Activated CD4-positive, alpha-beta T cell treated with anti-CD3 and anti-CD28 coated beads, Interleukin-2, Interleukin-6, amounts not matched to agents 100 ng/mL and 50 ng/mL, durations not matched to agents 16 hours and 8 hours (primary cell): ENCODE measurements around the gene LEKR1.
A peak's percentile ranks its signal among the peaks of the same experiment; 100 is the strongest.

Experiments used
- DNase-seq: peaks from one replicate; pipeline ENCODE4 v3.0.0-alpha.2; 2020

LEKR1 gene

DNA sequence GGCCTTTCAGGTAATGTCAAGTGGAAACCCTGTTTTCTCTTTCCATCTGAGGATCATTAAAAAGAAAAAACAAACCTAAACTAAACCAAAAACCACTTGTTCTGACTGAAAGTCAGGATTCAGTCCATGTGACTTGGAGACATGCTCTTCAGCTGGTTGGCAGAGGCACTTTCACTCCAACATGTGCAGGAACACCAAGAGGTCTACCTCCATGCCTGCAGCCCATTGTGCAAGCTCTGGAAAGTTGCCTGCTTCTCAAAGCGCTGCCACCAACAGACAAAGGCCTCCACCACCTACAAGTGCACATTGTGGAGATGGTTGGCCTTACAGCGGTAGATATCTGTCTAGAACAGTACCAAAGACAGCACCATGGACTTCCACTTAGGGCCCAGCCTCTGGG is 161.8 kb downstream of the LEKR1 start:
- DNase-seq: no peak

DNA sequence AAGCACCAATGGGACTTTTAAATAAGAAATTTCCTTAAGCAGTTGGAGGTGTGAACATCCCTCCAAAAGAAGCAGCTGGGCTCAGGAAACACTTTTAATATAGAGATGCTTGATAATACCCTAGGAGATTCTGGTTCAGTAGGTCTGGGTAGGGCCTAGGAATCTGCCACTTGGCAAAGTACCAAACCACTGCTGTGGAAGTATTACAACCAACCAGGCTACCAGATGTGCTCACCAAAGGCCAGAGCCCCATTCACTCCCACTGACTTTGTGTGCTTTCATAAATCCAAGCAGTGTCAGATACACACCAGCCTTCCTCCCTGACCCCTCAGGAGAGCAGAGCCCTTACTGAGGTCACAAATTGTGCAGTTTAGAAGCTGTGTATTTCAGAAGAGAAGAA is 171.2 kb downstream of the LEKR1 start:
- DNase-seq: no peak

- no peak for DNase-seq
These were observed 175.2 kb downstream of the LEKR1 start for GRCh38 chr3:157001221-157001957.

GRCh38 chr3:157021679-157022078 is 195.5 kb downstream of the LEKR1 start:
- no peak for DNase-seq

GRCh38 chr3:157023226-157023625 is 197.1 kb downstream of the LEKR1 start:
- no peak for DNase-seq

GRCh38 chr3:157026091-157026490 is 199.9 kb downstream of the LEKR1 start:
- DNase-seq: no peak

DNA sequence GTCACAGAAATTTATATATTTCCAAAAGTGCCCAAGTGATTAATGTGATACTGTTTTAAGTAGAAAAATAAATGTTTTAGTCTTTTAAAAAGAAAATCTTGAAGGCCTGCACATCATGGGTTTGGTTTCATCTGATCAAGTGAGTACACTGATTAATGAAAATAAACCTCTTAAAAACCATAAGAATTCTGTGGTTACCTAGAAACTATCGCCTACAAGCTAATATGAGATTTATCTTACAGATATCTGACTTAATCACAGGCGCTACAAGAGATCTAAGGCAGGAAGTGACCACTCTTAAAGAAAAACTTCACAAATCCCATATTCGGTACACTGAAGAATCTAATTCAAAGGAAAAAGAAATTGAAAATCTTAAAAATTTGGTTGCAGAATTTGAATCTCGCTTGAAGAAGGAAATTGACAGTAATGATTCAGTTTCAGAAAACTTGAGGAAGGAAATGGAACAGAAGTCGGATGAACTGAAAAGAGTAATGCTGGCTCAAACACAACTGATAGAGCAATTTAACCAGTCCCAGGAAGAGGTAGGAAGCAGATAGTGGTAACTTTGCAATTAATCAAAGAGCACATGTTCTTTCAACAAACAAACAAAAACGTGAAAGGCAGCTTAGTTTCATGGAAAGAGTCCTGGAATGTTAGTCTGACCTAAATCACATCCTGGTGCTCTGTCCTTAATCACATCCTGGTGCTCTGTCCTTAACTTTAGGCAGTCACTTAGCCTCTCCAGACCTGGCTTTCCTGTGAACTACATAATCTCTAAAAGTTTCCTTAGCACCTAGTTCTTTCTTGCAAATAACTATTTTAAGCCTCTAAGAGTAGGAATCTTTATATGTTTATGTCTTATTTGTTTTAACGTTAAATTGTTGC is 201.9 kb downstream of the LEKR1 start:
- DNase-seq: no peak

- DNase-seq: no peak
These were observed 203.2 kb downstream of the LEKR1 start for GRCh38 chr3:157029365-157029790.

DNA sequence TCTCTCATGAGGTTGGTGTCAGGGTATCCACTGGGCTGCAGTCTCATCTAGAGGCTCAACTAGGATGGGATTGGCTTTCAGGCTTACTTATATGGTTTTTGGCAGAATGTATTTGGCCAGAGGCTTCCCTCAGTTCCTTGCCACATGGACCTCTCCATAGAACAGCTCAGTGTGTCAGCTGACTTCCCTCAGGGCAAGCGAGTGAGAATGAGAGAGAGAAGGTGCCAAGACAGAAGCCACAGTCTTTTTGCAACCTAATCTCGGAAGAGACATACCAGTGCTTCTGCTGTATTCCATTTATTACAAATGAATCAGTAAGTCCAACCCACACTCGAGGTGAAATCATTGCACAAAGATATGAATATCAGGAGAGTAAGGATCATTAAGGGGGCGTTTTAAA is 204.6 kb downstream of the LEKR1 start:
- no peak for DNase-seq

GRCh38 chr3:157033001-157033400 is 206.8 kb downstream of the LEKR1 start:
- DNase-seq: peak; percentile 43

- no peak for DNase-seq
These were observed 214.3 kb downstream of the LEKR1 start for GRCh38 chr3:157040456-157040855.

DNA sequence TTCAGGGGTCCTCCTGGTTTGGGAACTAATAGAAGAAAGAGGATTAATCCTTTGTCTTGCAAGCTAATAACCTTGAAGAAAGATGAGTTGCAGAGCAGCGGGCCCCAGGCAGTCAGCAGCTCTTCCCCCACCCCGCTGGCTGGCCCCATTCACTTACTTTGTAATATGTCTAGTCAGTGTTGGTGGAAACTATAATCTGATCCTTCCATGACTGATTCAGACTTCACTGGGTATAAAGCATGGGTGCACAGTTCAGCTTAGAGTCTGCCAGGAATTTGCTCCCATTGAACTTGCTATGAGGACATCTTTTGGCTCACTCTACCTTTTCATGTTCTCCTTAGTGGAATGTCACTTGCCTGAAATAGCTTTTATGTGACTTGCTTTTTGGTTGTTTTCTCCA is 216.1 kb downstream of the LEKR1 start:
- no peak for DNase-seq

DNA sequence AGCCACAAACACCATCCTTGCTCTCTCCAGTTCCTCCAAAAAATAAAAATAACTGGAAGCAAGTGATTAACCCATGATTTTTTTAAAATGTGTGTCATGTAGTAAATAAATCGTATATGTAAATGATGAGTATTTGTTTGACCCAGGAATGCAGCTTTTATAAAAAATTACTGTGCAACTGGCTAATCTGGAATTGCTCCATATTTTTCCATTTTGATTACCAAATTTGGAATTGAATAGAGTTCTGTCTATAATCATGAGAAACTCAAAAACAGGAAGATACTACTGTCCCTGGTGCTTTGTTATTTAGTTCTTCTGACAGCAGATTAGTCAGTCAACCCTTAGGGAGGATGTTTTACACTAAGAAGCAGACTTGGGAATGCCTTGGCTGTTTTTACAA is 217.6 kb downstream of the LEKR1 start:
- DNase-seq: no peak

DNA sequence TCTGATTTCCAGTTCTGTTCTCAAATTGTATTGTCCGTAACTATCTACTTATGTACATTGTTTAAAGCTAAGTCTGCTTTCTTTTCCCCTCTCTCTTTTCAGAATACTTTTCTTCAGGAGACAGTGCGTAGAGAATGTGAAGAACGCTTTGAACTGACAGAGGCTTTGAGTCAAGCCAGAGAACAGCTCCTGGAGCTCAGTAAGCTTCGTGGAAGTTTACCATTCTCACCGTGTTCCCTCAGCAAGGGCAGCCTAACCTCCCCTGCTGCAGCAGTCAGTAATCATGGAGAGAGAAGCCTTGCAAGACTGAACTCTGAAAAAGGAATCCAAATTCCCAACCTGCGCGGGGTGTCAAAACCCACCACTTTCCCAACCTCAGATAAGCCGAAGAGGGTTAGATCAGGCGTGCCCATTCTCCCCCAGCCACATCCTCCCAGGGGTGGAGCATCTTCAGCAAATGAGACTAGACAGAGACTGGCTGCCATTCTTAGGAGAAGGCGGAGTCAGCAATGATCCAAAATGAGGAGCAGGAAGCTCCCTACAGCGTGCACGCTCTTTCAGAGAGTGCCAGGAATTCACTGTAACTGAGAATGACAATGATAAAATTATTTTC is 219.2 kb downstream of the LEKR1 start:
- no peak for DNase-seq

GRCh38 chr3:157046520-157046919 is 220.4 kb downstream of the LEKR1 start:
- no peak for DNase-seq

GRCh38 chr3:157051055-157051454 is 224.9 kb downstream of the LEKR1 start:
- no peak for DNase-seq

GRCh38 chr3:157051591-157051990 is 225.4 kb downstream of the LEKR1 start:
- no peak for DNase-seq

DNA sequence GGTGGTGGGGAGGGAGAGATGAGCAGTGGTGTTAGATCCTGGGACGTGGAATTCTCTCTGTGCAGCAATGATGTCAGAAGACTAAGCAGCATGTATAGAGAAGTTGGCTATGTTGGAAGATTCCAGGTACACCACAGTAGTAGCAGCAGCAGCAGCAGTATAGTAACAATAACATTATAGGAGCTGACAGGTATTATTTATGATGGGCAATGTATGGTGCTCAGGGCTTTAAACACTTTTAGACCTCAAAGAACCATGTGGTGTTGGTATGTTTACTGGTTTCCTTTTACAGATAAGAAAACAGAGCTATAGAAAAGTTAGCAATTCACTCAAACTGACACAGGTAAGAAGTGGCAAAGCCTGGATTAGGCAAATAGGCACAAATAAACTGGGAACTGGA is 229.9 kb downstream of the LEKR1 start:
- no peak for DNase-seq

DNA sequence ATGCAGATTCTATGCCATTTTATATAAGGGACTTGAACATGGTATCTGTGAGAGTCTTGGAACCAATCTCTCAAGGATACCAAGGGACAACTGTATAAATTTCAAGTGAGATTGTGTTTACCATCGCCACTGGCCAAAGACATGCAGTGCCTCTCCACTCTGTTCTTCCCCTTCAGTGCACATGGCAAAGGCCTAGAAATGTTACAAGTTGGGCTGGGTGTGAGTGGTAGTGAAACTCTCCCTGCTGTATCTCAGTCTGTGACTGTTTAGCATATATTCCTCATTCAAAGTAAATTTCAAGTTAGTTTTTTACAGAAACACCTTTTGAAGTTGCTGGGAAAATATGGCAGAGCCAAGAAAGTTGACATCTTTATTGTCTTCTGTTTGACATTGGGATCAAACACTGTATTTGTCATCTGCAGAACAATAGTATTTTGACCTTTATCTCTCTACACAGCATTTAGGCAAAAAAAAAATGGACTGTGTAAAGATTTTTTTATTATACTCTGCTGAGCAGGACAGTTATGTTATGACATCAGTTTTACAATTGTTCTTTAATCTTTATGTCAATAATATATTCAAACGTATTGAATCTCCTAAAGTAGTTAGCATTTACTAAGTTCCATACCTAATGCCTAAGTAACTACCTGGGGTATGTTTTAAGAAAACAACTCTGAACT is 232.4 kb downstream of the LEKR1 start:
- DNase-seq: no peak

DNA sequence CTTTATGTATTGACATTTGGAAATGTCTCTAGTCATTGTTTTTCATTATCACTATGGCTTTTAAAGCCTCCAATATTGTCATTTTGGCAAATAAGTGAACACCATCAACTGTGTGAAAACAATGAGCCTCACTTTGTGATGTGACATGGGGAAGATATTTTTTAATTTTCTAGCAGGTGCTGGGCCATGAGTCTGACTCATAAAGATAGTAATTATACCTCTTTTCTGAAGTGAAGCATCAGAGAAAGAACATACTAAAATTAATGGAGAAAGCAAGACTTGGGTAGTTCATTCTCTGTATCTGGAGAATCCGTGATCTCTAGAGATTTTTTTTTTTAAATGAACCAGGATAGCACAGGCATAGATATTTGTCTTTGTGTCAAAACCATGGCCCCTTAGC is 233.0 kb downstream of the LEKR1 start:
- DNase-seq: peak; percentile 37

- peak; percentile 70 for DNase-seq
These were observed 233.5 kb downstream of the LEKR1 start for GRCh38 chr3:157059661-157060060.

DNA sequence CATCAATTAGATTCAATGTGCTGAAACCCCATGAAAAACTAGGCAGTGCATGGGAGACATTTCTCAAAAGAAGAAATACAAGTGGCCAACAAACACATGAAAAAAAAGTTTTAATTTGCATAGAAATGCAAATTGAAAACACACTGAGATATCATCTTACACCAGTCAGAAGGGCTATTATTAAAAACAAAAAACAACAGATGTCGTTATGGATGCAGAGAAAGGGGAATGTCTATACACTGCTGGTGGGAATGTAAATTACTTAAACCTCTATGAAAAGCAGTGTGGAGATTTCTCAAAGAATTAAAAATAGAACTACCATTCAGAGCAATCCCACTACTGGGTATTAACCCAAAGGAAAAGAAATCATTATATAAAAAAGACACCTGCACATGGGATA is 235.1 kb downstream of the LEKR1 start:
- no peak for DNase-seq

DNA sequence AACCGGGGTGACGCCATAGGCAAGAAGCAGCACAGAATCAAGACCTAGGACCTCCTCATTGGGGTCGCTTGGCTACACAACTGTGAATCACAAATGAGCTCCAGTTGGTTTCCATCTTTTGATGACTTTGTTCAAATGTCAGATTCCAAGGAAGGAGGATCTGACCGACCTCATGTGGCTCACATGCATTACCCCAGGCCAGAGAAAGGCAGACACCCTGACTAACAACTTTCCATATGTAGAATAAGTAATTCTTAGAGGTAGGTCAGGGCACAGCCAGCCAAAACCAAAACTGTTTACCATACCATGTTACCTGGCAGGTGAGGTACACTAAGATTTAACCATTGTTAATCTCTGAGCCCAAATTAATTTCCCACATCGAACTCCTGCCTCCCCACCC is 237.3 kb downstream of the LEKR1 start:
- DNase-seq: no peak
